ENCODE results near the gene COBL.

DNA sequence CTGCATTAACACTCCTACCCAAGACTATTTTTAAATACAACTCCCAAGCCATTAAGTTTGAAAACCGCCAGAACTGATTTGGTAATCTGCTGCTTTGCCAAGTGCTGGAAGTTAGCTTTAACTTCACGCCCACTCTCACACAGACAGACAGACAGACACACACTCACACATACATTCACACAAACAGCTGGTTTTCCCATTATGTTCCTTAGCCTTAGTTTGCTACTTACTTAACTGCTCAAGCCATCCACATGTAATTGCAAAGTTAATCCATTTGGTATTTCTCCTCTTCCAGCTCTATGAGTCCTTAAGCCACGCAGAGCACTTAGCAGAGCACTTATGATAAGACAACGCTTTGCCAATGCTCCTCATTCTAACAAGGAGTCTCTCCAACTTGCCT, 8.3 kb downstream of the COBL start:
- TF ChIP-seq CTCF (optimal IDR thresholded peaks at IDR 0.05 in 1 of 3, IDR thresholded peaks at IDR 0.05 in 1 of 3, conservative IDR thresholded peaks at IDR 0.05 in 1 of 3; ENCODE audit: extremely low read depth in 1 of 3, insufficient read depth in 2 of 3, low read length in 3 of 3) (no peak), EZH2 (IDR thresholded peaks at IDR 0.05; ENCODE audit: low read length) (no peak)
